ENCODE results near the gene NOXA1.

DNA sequence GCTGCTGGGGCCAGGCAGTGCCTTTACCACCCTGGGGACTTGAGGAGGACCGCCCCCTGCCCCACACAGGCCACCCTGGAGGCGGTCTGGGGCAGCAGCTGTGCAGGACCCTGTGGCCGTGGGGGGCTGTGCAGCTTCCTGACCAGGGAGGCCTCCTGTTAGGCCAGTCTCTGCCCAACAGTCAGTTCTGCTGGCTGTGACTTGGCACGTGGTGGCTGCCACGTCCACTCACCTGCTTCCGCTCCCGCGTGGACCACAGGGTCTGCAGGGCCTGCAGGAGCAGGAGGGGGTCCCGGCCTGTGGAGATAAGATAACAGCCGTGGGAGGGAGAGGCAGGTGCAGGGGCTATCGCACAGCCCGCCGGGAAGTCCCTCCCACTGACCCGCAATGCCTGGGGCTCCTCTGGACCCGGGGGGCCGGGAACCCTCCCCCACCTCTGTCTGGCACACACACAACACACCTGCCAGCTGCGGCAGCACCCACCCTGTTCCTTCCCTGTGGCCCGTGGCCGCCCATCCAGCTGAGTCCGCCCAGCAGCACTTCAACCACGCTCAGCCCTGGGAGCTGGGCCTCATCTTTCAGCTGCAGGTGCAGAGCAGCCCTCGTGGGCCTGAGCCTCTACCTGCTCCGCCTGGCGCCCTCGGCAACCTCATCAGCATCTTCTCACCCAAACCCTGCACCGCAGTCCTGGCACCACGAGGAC lies 40.0 kb upstream of the NOXA1 start:
- TF ChIP-seq GABPA (IDR thresholded peaks at IDR 0.05 in 1 of 2, conservative IDR thresholded peaks at IDR 0.05 in 1 of 2): no peak
- TF ChIP-seq, protein P1, sequence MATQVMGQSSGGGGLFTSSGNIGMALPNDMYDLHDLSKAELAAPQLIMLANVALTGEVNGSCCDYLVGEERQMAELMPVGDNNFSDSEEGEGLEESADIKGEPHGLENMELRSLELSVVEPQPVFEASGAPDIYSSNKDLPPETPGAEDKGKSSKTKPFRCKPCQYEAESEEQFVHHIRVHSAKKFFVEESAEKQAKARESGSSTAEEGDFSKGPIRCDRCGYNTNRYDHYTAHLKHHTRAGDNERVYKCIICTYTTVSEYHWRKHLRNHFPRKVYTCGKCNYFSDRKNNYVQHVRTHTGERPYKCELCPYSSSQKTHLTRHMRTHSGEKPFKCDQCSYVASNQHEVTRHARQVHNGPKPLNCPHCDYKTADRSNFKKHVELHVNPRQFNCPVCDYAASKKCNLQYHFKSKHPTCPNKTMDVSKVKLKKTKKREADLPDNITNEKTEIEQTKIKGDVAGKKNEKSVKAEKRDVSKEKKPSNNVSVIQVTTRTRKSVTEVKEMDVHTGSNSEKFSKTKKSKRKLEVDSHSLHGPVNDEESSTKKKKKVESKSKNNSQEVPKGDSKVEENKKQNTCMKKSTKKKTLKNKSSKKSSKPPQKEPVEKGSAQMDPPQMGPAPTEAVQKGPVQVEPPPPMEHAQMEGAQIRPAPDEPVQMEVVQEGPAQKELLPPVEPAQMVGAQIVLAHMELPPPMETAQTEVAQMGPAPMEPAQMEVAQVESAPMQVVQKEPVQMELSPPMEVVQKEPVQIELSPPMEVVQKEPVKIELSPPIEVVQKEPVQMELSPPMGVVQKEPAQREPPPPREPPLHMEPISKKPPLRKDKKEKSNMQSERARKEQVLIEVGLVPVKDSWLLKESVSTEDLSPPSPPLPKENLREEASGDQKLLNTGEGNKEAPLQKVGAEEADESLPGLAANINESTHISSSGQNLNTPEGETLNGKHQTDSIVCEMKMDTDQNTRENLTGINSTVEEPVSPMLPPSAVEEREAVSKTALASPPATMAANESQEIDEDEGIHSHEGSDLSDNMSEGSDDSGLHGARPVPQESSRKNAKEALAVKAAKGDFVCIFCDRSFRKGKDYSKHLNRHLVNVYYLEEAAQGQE (IDR thresholded peaks at IDR 0.05): no peak
- no peak for TF ChIP-seq YY1 (IDR thresholded peaks at IDR 0.05)
- TF ChIP-seq MAX (IDR thresholded peaks at IDR 0.05): no peak
- no peak for TF ChIP-seq RAD21 (IDR thresholded peaks at IDR 0.05)
- no peak for TF ChIP-seq FOXA1 (IDR thresholded peaks at IDR 0.05)

Data from liver (tissue), 2 donors.